Astrocyte (in vitro differentiated cells and primary cell): ENCODE data around the gene TMEM198. TPM values are rescaled to one million over a fixed set of nuclear protein-coding genes. Genes with fewer than 3 reads are reported as not detected.
A peak's percentile ranks its signal among the peaks of the same experiment; 100 is the strongest.

Experiments
- DNase-seq: peaks from one replicate; pipeline ENCODE4 v3.0.0-alpha.2; 2010; ENCODE audit warnings: low read depth
- FAIRE-seq: peaks from 2 replicates; lab custom pipeline; 2011; peaks lifted over from hg19 to GRCh38; lab: Jason Lieb, UNC
- H2AFZ ChIP-seq: 2 replicates; pipeline ENCODE4 v1.6.0; 2012; ENCODE audit warnings: low read depth, low read length, inconsistent platforms
- H3K27ac ChIP-seq: 2 replicates; pipeline ENCODE4 v1.5.1; 2011; ENCODE audit warnings: low read depth, low read length, inconsistent platforms
- H3K27me3 ChIP-seq: 2 replicates; pipeline ENCODE4 v1.6.0; 2011; ENCODE audit warnings: low read length, inconsistent platforms; ENCODE audit not compliant: insufficient read depth
- H3K36me3 ChIP-seq: 2 replicates; pipeline ENCODE4 v1.5.1; 2011; ENCODE audit warnings: low read length, inconsistent platforms; ENCODE audit not compliant: insufficient read depth
- H3K4me1 ChIP-seq: 2 replicates; pipeline ENCODE4 v1.5.1; 2011; ENCODE audit warnings: low read length, inconsistent platforms; ENCODE audit not compliant: insufficient read depth
- H3K4me2 ChIP-seq: 2 replicates; pipeline ENCODE4 v1.6.0; 2012; ENCODE audit warnings: low read length, inconsistent platforms
- H3K4me3 ChIP-seq: 2 replicates; pipeline ENCODE4 v1.5.1; 2011; ENCODE audit warnings: low read depth, mild to moderate bottlenecking, low read length, inconsistent platforms; ENCODE audit not compliant: insufficient read depth
- H3K79me2 ChIP-seq: 2 replicates; pipeline ENCODE4 v1.6.0; 2012; ENCODE audit warnings: mild to moderate bottlenecking, low read length, inconsistent platforms; ENCODE audit not compliant: insufficient read depth
- H3K9ac ChIP-seq: 2 replicates; pipeline ENCODE4 v1.6.0; 2012; ENCODE audit warnings: mild to moderate bottlenecking, low read length, inconsistent platforms
- H3K9me3 ChIP-seq: 2 replicates; pipeline ENCODE4 v1.5.1; 2012; ENCODE audit warnings: low read depth, mild to moderate bottlenecking, low read length, inconsistent platforms; ENCODE audit not compliant: insufficient read depth
- H4K20me1 ChIP-seq: 2 replicates; pipeline ENCODE4 v1.6.0; 2012; ENCODE audit warnings: low read length, inconsistent platforms; ENCODE audit not compliant: insufficient read depth
- H3K27ac Mint-ChIP-seq: one replicate; pipeline ENCODE4 v1.8.0; 2021; ENCODE audit warnings: mild to moderate bottlenecking, mixed read lengths; ENCODE audit not compliant: unreplicated experiment
- H3K27me3 Mint-ChIP-seq: one replicate; pipeline ENCODE4 v1.8.0; 2021; ENCODE audit warnings: low read depth, mixed read lengths; ENCODE audit not compliant: unreplicated experiment
- H3K36me3 Mint-ChIP-seq: one replicate; pipeline ENCODE4 v1.8.0; 2021; ENCODE audit warnings: low read depth, mixed read lengths; ENCODE audit not compliant: unreplicated experiment
- H3K4me1 Mint-ChIP-seq: one replicate; pipeline ENCODE4 v1.8.0; 2021; ENCODE audit warnings: low read depth, mixed read lengths; ENCODE audit not compliant: unreplicated experiment
- H3K4me3 Mint-ChIP-seq: one replicate; pipeline ENCODE4 v1.8.0; 2021; ENCODE audit warnings: mild to moderate bottlenecking, moderate library complexity, mixed read lengths; ENCODE audit not compliant: unreplicated experiment
- H3K9me3 Mint-ChIP-seq: one replicate; pipeline ENCODE4 v1.8.0; 2021; ENCODE audit warnings: mild to moderate bottlenecking, mixed read lengths; ENCODE audit not compliant: unreplicated experiment
- CTCF ChIP-seq: IDR thresholded peaks from 2 replicates; pipeline ENCODE4 v1.5.1; 2011; ENCODE audit warnings: low read depth, mild to moderate bottlenecking, inconsistent platforms, low read length, moderate library complexity; ENCODE audit not compliant: insufficient read depth
- EZH2 ChIP-seq: IDR thresholded peaks from 2 replicates; pipeline ENCODE4 v1.6.1; 2012; ENCODE audit warnings: mild to moderate bottlenecking, low read length, inconsistent platforms; ENCODE audit not compliant: insufficient read depth
- total RNA-seq: library from RNA; stranded (reverse); gene quantifications from 2 replicates; pipeline ENCODE4 v1.2.1, GENCODE V29; 2021

Gene TMEM198
- total RNA-seq, 1 donor from 2014 or later = 3.8 TPM

GRCh38 chr2:219562049-219563020 lies 18.5 kb downstream of the TMEM198 start:
- Mint-ChIP-seq H3K4me3 (no peak overlapping the region), H3K4me1 (peaks cover 10% of the 10 kb centered on the region)
- FAIRE-seq = no peak

GRCh38 chr2:219563271-219563928 lies 19.6 kb downstream of the TMEM198 start:
- Histone ChIP-seq H3K9ac (no peak overlapping the region), H3K36me3 (no peaks in the 10 kb centered on the region), H2AFZ (no peak overlapping the region), H3K4me1 (no peaks in the 10 kb centered on the region), H3K79me2 (no peaks in the 10 kb centered on the region), H3K27ac (no peak overlapping the region), H4K20me1 (peaks cover 18% of the 10 kb centered on the region), H3K4me2 (no peak overlapping the region), H3K4me3 (no peak overlapping the region), H3K9me3 (no peaks in the 10 kb centered on the region), H3K27me3 (no peaks in the 10 kb centered on the region)
- no peak for TF ChIP-seq EZH2
- TF ChIP-seq CTCF = no peak
- H3K4me3 Mint-ChIP-seq = peak overlapping the region; percentile 54
- FAIRE-seq = no peak
- no peak for DNase-seq
- no peaks in the 10 kb centered on the region for H3K9me3 Mint-ChIP-seq
- H3K27ac Mint-ChIP-seq = peak overlapping the region; percentile 30
- H3K27me3 Mint-ChIP-seq = no peaks in the 10 kb centered on the region
- peaks cover 10% of the 10 kb centered on the region for H3K4me1 Mint-ChIP-seq
- H3K36me3 Mint-ChIP-seq = peaks cover 37% of the 10 kb centered on the region

More at GRCh38 chr2:219562049-219563020, 18.5 kb downstream of the TMEM198 start:
- Mint-ChIP-seq H3K36me3 (peaks cover 35% of the 10 kb centered on the region), H3K27me3 (no peaks in the 10 kb centered on the region), H3K9me3 (no peaks in the 10 kb centered on the region), H3K27ac (no peak overlapping the region)
- Histone ChIP-seq H3K4me3 (no peak overlapping the region), H3K9ac (no peak overlapping the region), H2AFZ (no peak overlapping the region), H3K27me3 (no peaks in the 10 kb centered on the region), H3K4me1 (no peaks in the 10 kb centered on the region), H3K27ac (no peak overlapping the region), H3K79me2 (no peaks in the 10 kb centered on the region), H4K20me1 (peaks cover 14% of the 10 kb centered on the region), H3K4me2 (no peak overlapping the region), H3K36me3 (no peaks in the 10 kb centered on the region), H3K9me3 (no peaks in the 10 kb centered on the region)
- DNase-seq = no peak
- no peak for TF ChIP-seq EZH2
- TF ChIP-seq CTCF = no peak
